ENCODE measurements around the gene EVC2.

The EVC2 gene

DNA sequence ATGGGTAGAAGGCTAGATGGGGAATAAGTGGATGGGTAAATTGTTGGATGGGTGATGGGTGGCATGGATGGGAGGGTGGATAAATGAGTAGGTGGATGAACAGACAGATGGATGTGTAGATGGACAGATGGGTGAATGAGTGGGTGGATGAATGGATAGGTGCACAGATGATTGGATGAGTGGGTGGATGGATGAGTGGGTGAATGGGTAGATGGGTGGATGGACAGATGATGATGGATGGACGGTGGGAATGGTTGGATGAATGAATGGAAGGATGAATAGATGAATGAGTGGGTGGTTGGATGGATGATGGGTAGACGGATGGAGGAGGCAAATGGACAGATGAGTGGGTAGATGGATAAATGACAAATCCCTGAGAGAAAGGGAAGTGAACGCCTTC, 68.3 kb downstream of the EVC2 start:
- Histone ChIP-seq H3K9me2 (replicated peaks; ENCODE audit: insufficient read depth, low read length) (no peaks in the 10 kb centered on the region), H3K79me2 (ENCODE audit: low read length) (no peaks in the 10 kb centered on the region), H3K9me3 (replicated peaks; ENCODE audit: insufficient read depth, low read length) (no peaks in the 10 kb centered on the region), H3K36me3 (replicated peaks; ENCODE audit: insufficient read depth, low read length) (no peaks in the 10 kb centered on the region), H3K27ac (ENCODE audit: low read length) (no peak overlapping the region), H2AFZ (ENCODE audit: low read length) (no peak overlapping the region), H3K4me2 (ENCODE audit: low read depth, low read length) (no peak overlapping the region), H3K27me3 (replicated peaks; ENCODE audit: insufficient read depth, low read length) (no peaks in the 10 kb centered on the region), H3F3A (ENCODE audit: insufficient read depth, low read length) (no peaks in the 10 kb centered on the region), H3K4me1 (ENCODE audit: low read length) (no peaks in the 10 kb centered on the region), H3K9ac (ENCODE audit: low read length) (no peak overlapping the region), H4K20me1 (ENCODE audit: insufficient read depth, low read length) (no peaks in the 10 kb centered on the region), H3K4me3 (ENCODE audit: low read length) (no peak overlapping the region)
- DNase-seq = no peak
- TF ChIP-seq EZH2phosphoT487 (IDR thresholded peaks at IDR 0.05; ENCODE audit: low read length) = no peak
- no peak for TF ChIP-seq EZH2 (optimal IDR thresholded peaks at IDR 0.05; ENCODE audit: low read depth, low read length)
- TF ChIP-seq, protein P1, sequence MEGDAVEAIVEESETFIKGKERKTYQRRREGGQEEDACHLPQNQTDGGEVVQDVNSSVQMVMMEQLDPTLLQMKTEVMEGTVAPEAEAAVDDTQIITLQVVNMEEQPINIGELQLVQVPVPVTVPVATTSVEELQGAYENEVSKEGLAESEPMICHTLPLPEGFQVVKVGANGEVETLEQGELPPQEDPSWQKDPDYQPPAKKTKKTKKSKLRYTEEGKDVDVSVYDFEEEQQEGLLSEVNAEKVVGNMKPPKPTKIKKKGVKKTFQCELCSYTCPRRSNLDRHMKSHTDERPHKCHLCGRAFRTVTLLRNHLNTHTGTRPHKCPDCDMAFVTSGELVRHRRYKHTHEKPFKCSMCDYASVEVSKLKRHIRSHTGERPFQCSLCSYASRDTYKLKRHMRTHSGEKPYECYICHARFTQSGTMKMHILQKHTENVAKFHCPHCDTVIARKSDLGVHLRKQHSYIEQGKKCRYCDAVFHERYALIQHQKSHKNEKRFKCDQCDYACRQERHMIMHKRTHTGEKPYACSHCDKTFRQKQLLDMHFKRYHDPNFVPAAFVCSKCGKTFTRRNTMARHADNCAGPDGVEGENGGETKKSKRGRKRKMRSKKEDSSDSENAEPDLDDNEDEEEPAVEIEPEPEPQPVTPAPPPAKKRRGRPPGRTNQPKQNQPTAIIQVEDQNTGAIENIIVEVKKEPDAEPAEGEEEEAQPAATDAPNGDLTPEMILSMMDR (IDR thresholded peaks at IDR 0.05; ENCODE audit: low read length) = no peak

DNA sequence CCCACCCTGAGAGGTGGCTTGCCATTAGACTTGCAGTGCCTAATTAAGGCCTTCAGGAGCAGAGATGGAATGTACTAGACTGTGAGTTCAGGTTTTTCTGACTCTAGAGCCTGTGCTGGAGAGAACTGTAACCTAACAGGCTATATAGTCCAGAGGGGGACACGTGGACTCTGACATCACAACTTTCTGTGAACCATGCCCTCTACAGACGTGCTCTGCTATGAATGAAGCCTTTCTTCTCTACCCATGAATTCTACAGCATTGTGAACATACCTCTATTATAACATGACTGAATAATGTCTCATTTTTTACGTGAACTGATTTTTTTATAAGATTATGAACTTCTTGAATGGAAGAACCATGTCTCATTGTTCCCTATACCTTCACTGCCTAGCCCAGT, 68.8 kb downstream of the EVC2 start:
- Histone ChIP-seq H3K36me3 (replicated peaks; ENCODE audit: insufficient read depth, low read length) (no peaks in the 10 kb centered on the region), H3K9ac (ENCODE audit: low read length) (no peak overlapping the region), H3K4me3 (ENCODE audit: low read length) (no peak overlapping the region), H3K4me2 (ENCODE audit: low read depth, low read length) (no peak overlapping the region), H3K9me2 (replicated peaks; ENCODE audit: insufficient read depth, low read length) (no peaks in the 10 kb centered on the region), H3F3A (ENCODE audit: insufficient read depth, low read length) (no peaks in the 10 kb centered on the region), H3K9me3 (replicated peaks; ENCODE audit: insufficient read depth, low read length) (no peaks in the 10 kb centered on the region), H3K79me2 (ENCODE audit: low read length) (no peaks in the 10 kb centered on the region), H4K20me1 (ENCODE audit: insufficient read depth, low read length) (no peaks in the 10 kb centered on the region), H2AFZ (ENCODE audit: low read length) (no peak overlapping the region), H3K4me1 (ENCODE audit: low read length) (no peaks in the 10 kb centered on the region), H3K27ac (ENCODE audit: low read length) (no peak overlapping the region), H3K27me3 (replicated peaks; ENCODE audit: insufficient read depth, low read length) (no peaks in the 10 kb centered on the region)
- TF ChIP-seq EZH2 (optimal IDR thresholded peaks at IDR 0.05; ENCODE audit: low read depth, low read length) = no peak
- TF ChIP-seq EZH2phosphoT487 (IDR thresholded peaks at IDR 0.05; ENCODE audit: low read length) = no peak
- TF ChIP-seq, protein P1 (IDR thresholded peaks at IDR 0.05; ENCODE audit: low read length) = no peak
- no peak for DNase-seq

DNA sequence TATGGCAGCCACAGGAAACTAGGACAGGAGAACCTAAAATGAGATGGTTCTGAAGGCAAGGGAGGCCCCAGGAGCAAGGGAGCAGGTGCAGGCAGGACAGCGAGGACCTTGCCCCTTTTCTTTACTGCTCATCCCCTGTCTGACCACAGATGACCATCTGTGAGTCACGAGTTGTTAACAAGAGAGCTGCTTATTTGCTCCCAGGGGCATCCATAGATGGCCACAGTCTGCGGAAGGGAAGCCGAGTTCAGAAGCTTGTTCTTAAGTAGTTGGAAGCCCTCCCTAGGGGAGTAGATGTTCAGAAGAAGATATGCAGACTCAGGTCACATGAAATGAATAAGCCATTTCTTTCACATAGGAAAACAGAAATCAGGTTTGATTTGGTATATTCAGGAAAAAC, 69.4 kb downstream of the EVC2 start:
- no peaks in the 10 kb centered on the region for H4K20me1 ChIP-seq (ENCODE audit: insufficient read depth, low read length)
- H3K9me3 ChIP-seq (replicated peaks; ENCODE audit: insufficient read depth, low read length) = no peaks in the 10 kb centered on the region
- no peak overlapping the region for H3K4me2 ChIP-seq (ENCODE audit: low read depth, low read length)
- no peaks in the 10 kb centered on the region for H3F3A ChIP-seq (ENCODE audit: insufficient read depth, low read length)
- TF ChIP-seq EZH2 (optimal IDR thresholded peaks at IDR 0.05; ENCODE audit: low read depth, low read length) = no peak
- TF ChIP-seq EZH2phosphoT487 (IDR thresholded peaks at IDR 0.05; ENCODE audit: low read length) = no peak
- H3K9me2 ChIP-seq (replicated peaks; ENCODE audit: insufficient read depth, low read length) = no peaks in the 10 kb centered on the region
- H3K4me3 ChIP-seq (ENCODE audit: low read length) = no peak overlapping the region
- no peak overlapping the region for H2AFZ ChIP-seq (ENCODE audit: low read length)
- no peak overlapping the region for H3K27ac ChIP-seq (ENCODE audit: low read length)
- no peaks in the 10 kb centered on the region for H3K36me3 ChIP-seq (replicated peaks; ENCODE audit: insufficient read depth, low read length)
- H3K79me2 ChIP-seq (ENCODE audit: low read length) = no peaks in the 10 kb centered on the region
- H3K9ac ChIP-seq (ENCODE audit: low read length) = no peak overlapping the region
- H3K27me3 ChIP-seq (replicated peaks; ENCODE audit: insufficient read depth, low read length) = no peaks in the 10 kb centered on the region
- H3K4me1 ChIP-seq (ENCODE audit: low read length) = no peaks in the 10 kb centered on the region
- no peak for DNase-seq

DNA sequence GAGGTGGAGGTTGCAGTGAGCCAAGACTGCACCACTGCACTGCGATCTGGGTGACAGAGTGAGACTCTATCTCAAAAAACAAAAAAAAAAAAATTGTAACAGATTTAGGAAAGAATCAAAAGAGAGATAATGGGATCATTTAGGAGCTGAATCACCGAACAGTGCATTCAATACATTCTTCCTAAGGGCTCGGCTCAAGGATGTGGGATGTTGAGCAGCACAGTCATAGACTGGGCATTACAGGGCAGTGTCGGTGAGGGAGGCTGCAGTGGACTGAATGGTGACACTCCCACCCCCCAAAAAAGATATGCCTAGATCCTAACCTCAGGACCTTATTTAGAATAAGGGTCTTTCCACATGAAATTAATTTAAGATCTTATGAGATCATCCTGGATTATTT, 70.0 kb downstream of the EVC2 start:
- H2AFZ ChIP-seq (ENCODE audit: low read length) = no peak overlapping the region
- no peaks in the 10 kb centered on the region for H3K79me2 ChIP-seq (ENCODE audit: low read length)
- no peaks in the 10 kb centered on the region for H3F3A ChIP-seq (ENCODE audit: insufficient read depth, low read length)
- no peaks in the 10 kb centered on the region for H3K4me1 ChIP-seq (ENCODE audit: low read length)
- no peak overlapping the region for H3K9ac ChIP-seq (ENCODE audit: low read length)
- H3K27me3 ChIP-seq (replicated peaks; ENCODE audit: insufficient read depth, low read length) = no peaks in the 10 kb centered on the region
- DNase-seq = no peak
- H3K27ac ChIP-seq (ENCODE audit: low read length) = no peak overlapping the region
- H3K4me2 ChIP-seq (ENCODE audit: low read depth, low read length) = no peak overlapping the region
- H3K36me3 ChIP-seq (replicated peaks; ENCODE audit: insufficient read depth, low read length) = no peaks in the 10 kb centered on the region
- TF ChIP-seq EZH2phosphoT487 (IDR thresholded peaks at IDR 0.05; ENCODE audit: low read length) (no peak), EZH2 (optimal IDR thresholded peaks at IDR 0.05; ENCODE audit: low read depth, low read length) (no peak)
- TF ChIP-seq, protein P1 (IDR thresholded peaks at IDR 0.05; ENCODE audit: low read length) = no peak
- no peak overlapping the region for H3K4me3 ChIP-seq (ENCODE audit: low read length)
- no peaks in the 10 kb centered on the region for H4K20me1 ChIP-seq (ENCODE audit: insufficient read depth, low read length)
- H3K9me2 ChIP-seq (replicated peaks; ENCODE audit: insufficient read depth, low read length) = no peaks in the 10 kb centered on the region
- no peaks in the 10 kb centered on the region for H3K9me3 ChIP-seq (replicated peaks; ENCODE audit: insufficient read depth, low read length)

Measured in MM.1S (cell line).